A673 (cell line): ENCODE results near the gene CNNM2.

Experiments used
- CTCF ChIP-seq: fragments of 300-800, 200-600 bp; sonication (generic); conservative IDR thresholded peaks from 2 replicates; pipeline ENCODE4 v1.5.1; 2017; ENCODE audit warnings: low read depth, mild to moderate bottlenecking, antibody characterized with exemption, low read length, moderate library complexity, mixed read lengths
- EZH2 ChIP-seq: fragments of 200-600 bp; sonication (generic); IDR thresholded peaks from 2 replicates; pipeline ENCODE4 v1.6.1; 2017; ENCODE audit warnings: borderline replicate concordance, low read depth, mild to moderate bottlenecking, mixed read lengths, antibody characterized with exemption, low read length; ENCODE audit not compliant: poor library complexity, severe bottlenecking

- TF ChIP-seq CTCF, result no peak
- no peak for TF ChIP-seq EZH2
Measured at GRCh38 chr10:102994531-102995295, 76.6 kb downstream of the CNNM2 start.
